ENCODE data around the gene ZNF687. TPM values are rescaled to one million over a fixed set of nuclear protein-coding genes. Genes with fewer than 3 reads are reported as not detected.

The ZNF687 gene
- total RNA-seq, 2 donors from 2014 or later = 43.0 to 49.8 TPM

GRCh38 chr1:151340870-151341754 is 59.0 kb downstream of the ZNF687 start:
- Histone ChIP-seq H3K9me3 (ENCODE audit: control insufficient read depth, low read length) (no peaks in the 10 kb centered on the region), H3K36me3 (ENCODE audit: control insufficient read depth, insufficient read depth, low read length) (peaks cover 21% of the 10 kb centered on the region), H3K27ac (ENCODE audit: low read depth, low read length) (peak overlapping the region; percentile 27), H3K4me3 (ENCODE audit: low read length) (no peak overlapping the region), H3K27me3 (ENCODE audit: control insufficient read depth, insufficient read depth, low read length, poor library complexity, severe bottlenecking) (no peaks in the 10 kb centered on the region), H3K4me1 (ENCODE audit: control insufficient read depth, insufficient read depth, low read length) (peaks cover 2% of the 10 kb centered on the region), H3K9ac (ENCODE audit: extremely low read depth, low read length, poor library complexity, severe bottlenecking) (no peak overlapping the region)
- Mint-ChIP-seq H3K4me3 (no peak overlapping the region), H3K27me3 (ENCODE audit: insufficient read depth) (no peaks in the 10 kb centered on the region), H3K9me3 (no peaks in the 10 kb centered on the region), H3K27ac (peak overlapping the region; percentile 77), H3K4me1 (peaks cover 10% of the 10 kb centered on the region), H3K36me3 (ENCODE audit: low read depth) (peaks cover 31% of the 10 kb centered on the region)
- TF ChIP-seq, protein P1, sequence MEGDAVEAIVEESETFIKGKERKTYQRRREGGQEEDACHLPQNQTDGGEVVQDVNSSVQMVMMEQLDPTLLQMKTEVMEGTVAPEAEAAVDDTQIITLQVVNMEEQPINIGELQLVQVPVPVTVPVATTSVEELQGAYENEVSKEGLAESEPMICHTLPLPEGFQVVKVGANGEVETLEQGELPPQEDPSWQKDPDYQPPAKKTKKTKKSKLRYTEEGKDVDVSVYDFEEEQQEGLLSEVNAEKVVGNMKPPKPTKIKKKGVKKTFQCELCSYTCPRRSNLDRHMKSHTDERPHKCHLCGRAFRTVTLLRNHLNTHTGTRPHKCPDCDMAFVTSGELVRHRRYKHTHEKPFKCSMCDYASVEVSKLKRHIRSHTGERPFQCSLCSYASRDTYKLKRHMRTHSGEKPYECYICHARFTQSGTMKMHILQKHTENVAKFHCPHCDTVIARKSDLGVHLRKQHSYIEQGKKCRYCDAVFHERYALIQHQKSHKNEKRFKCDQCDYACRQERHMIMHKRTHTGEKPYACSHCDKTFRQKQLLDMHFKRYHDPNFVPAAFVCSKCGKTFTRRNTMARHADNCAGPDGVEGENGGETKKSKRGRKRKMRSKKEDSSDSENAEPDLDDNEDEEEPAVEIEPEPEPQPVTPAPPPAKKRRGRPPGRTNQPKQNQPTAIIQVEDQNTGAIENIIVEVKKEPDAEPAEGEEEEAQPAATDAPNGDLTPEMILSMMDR (conservative IDR thresholded peaks at IDR 0.05) = peak; percentile 85
- peak; percentile 78 for DNase-seq
- WGBS, 2 experiments (ENCODE audit: insufficient coverage in 1 of 2, insufficient read length in 1 of 2) = 51 to 88% methylated on average over 2 to 7 of the region's 7 CpGs

Other genes with a start within 250 kb of the ZNF687 start
- 1 to 10 TPM; 1.6 to 2.9 TPM for gene BNIPL, start 245.7 kb upstream of the ZNF687 start, total RNA-seq
- 1 to 10 TPM; 4.7 to 6.6 TPM for gene C1orf56, start 234.5 kb upstream of the ZNF687 start, total RNA-seq
- gene CDC42SE1, start 222.7 kb upstream of the ZNF687 start, total RNA-seq = 10 to 100 TPM; 69.8 to 74.5 TPM
- 10 to 100 TPM; 16.5 to 19.2 TPM for gene MLLT11, start 221.9 kb upstream of the ZNF687 start, total RNA-seq
- gene GABPB2, start 211.5 kb upstream of the ZNF687 start, total RNA-seq = 1 to 10 TPM; 7.5 to 7.7 TPM
- gene SEMA6C, start 135.7 kb upstream of the ZNF687 start, total RNA-seq = 10 to 100 TPM; 23.8 to 26.5 TPM
- not detected for gene TNFAIP8L2, start 125.7 kb upstream of the ZNF687 start, total RNA-seq
- 10 to 100 TPM in 1 of 2 donors, 1 to 10 TPM in 1; 9.1 to 13.0 TPM for gene LYSMD1, start 116.4 kb upstream of the ZNF687 start, total RNA-seq
- gene SCNM1, start 116.2 kb upstream of the ZNF687 start, total RNA-seq = 10 to 100 TPM; 41.1 to 44.8 TPM
- 1 to 10 TPM; 1.0 to 1.9 TPM for gene TMOD4, start 106.3 kb upstream of the ZNF687 start, total RNA-seq
- gene VPS72, start 92.1 kb upstream of the ZNF687 start, total RNA-seq = 100 to 1,000 TPM in 1 of 2 donors, 10 to 100 TPM in 1; 79.4 to 103 TPM
- 100 to 1,000 TPM; 102 to 144 TPM for gene PIP5K1A, start 83.7 kb upstream of the ZNF687 start, total RNA-seq
- 100 to 1,000 TPM; 188 to 205 TPM for gene PSMD4, start 27.6 kb upstream of the ZNF687 start, total RNA-seq
- 10 to 100 TPM; 34.3 to 37.5 TPM for gene PI4KB, start 45.1 kb downstream of the ZNF687 start, total RNA-seq
- gene RFX5, start 65.0 kb downstream of the ZNF687 start, total RNA-seq = 10 to 100 TPM; 57.7 to 72.1 TPM
- gene SELENBP1, start 90.4 kb downstream of the ZNF687 start, total RNA-seq = 10 to 100 TPM; 35.4 to 39.2 TPM
- gene PSMB4, start 117.3 kb downstream of the ZNF687 start, total RNA-seq = 100 to 1,000 TPM; 327 to 333 TPM
- gene POGZ, start 177.2 kb downstream of the ZNF687 start, total RNA-seq = 100 to 1,000 TPM; 138 to 165 TPM
- gene CGN, start 229.1 kb downstream of the ZNF687 start, total RNA-seq = 10 to 100 TPM; 39.7 to 39.9 TPM

All from endodermal cell (in vitro differentiated cells).